Uterus (tissue), 2 donors: Measurements from ENCODE around the gene DMXL2.

ENCODE experiments used
- CTCF ChIP-seq, 4 experiments: fragments of 200-600 bp in 2 of 4; fragments of 450-650 bp in 2 of 4; sonication (generic) in 2 of 4; IDR thresholded peaks; one replicate each; pipeline ENCODE4 v1.5.1; 2016 to 2019; ENCODE audit warnings: antibody characterized with exemption in 4 of 4, mild to moderate bottlenecking in 2 of 4, moderate library complexity in 1 of 4
- POLR2A ChIP-seq, 2 donors: fragments of 450-650 bp; IDR thresholded peaks; one replicate each; pipeline ENCODE4 v1.6.1; 2016; ENCODE audit warnings: antibody characterized with exemption in 2 of 2, mild to moderate bottlenecking in 1 of 2, moderate library complexity in 1 of 2

- TF ChIP-seq CTCF (IDR thresholded peaks at IDR 0.05), result no peak
- no peak for TF ChIP-seq POLR2A (IDR thresholded peaks at IDR 0.05)
These were observed 19.6 kb downstream of the DMXL2 start for GRCh38 chr15:51603002-51603401.
